Right lobe of liver (tissue), 6 donors: ENCODE results near the gene SLC22A1. TPM values are rescaled to one million over a fixed set of nuclear protein-coding genes. Genes with fewer than 3 reads are reported as not detected.
"Not testable (repeated sequence)": the region's sequence is repeated elsewhere in the genome, so short reads cannot be mapped to it uniquely, and the experiment has no call there.

ENCODE experiments used
- ATAC-seq, 4 donors: fragments of 200-7000 bp; cut with Tn5 transposase; one replicate each; pipeline ENCODE4 v1.9.1; 2020; ENCODE audit warnings: mild to moderate bottlenecking in 4 of 4, moderate library complexity in 4 of 4
- DNase-seq, 3 donors: peaks; one replicate each; pipeline ENCODE4 v3.0.0-alpha.2; 2020
- H3K27ac ChIP-seq, 3 donors: fragments of 200-600 bp; one replicate each; pipeline ENCODE4 v1.8.0; 2022
- H3K27me3 ChIP-seq, 2 donors: fragments of 200-600 bp; one replicate each; pipeline ENCODE4 v1.8.0; 2022
- H3K36me3 ChIP-seq, 4 donors: fragments of 200-600 bp; sonication (generic) in 1 of 4; one replicate each; pipeline versions ENCODE4 v1.5.1 to v1.8.0; 2017 to 2022; ENCODE audit warnings: control low read depth in 1 of 4
- H3K4me1 ChIP-seq, 4 donors: fragments of 200-600 bp; sonication (generic) in 1 of 4; one replicate each; pipeline versions ENCODE4 v1.5.1 to v1.8.0; 2017 to 2022; ENCODE audit warnings: control low read depth in 1 of 4
- H3K4me3 ChIP-seq, 3 donors: fragments of 200-600 bp; one replicate each; pipeline ENCODE4 v1.8.0; 2022
- H3K9me3 ChIP-seq, 4 donors: fragments of 200-600 bp; sonication (generic) in 1 of 4; one replicate each; pipeline versions ENCODE4 v1.5.1 to v1.8.0; 2017 to 2022; ENCODE audit warnings: control low read depth in 1 of 4
- CTCF ChIP-seq, 4 donors: fragments of 200-600 bp in 3 of 4; fragments of 450-650 bp in 1 of 4; IDR thresholded peaks; one replicate each; pipeline versions ENCODE4 v1.5.1 to v1.8.0; 2016 to 2022; ENCODE audit warnings: antibody characterized with exemption in 4 of 4, mild to moderate bottlenecking in 2 of 4
- POLR2A ChIP-seq: fragments of 450-650 bp; IDR thresholded peaks from one replicate; pipeline ENCODE4 v1.6.1; 2017; ENCODE audit warnings: antibody characterized with exemption, mild to moderate bottlenecking
- WGBS: methylation state at CpG from one replicate; pipeline ENCODE4 v1.1.6; 2018; ENCODE audit warnings: low coverage, low lambda C conversion rate; ENCODE audit not compliant: insufficient coverage; ENCODE audit errors: missing lambda C conversion rate; 5-methylcytosine and 5-hydroxymethylcytosine counted together
- intact Hi-C, 2 donors: fragments of 100-400 bp; cut with DNase I; formaldehyde crosslinking; loops; one replicate each; pipeline versions ENCODE4 v1.11.2 to v1.14.1; 2022
- total RNA-seq, 6 experiments: library from RNA; depleted of rRNA in 2 of 6; stranded (reverse); fragments of >200 nt in 2 of 6; fragmentation: NEBNext Ultra II Directional in 3 of 6; extraction: Animal tissue kit (Norgen Biotek cat#: 25700) in 3 of 6; gene quantifications; one replicate each; pipeline versions ENCODE4 v1.1.0 to v1.2.4, GENCODE V29; 2016 to 2023
- donor health status: DM: no; HTN: yes; CAD: no.
- donor health status: DM: no; HTN: no; CAD: no.
- donor health status: DM: no; HTN: no; CAD: no.
- donor health status: DM: no; HTN: yes; CAD: no.
- donor health status: DM: no; HTN: yes; CAD: no.

SLC22A1 gene
- total RNA-seq, 6 experiments from 2014 or later: 190 to 1,656 (median 769) TPM

GRCh38 chr6:160137989-160138835, 16.6 kb downstream of the SLC22A1 start:
- ATAC-seq (peak; percentile 30 to 47 (median 40)), DNase-seq (no peak)
- no peaks in the 10 kb centered on the region for H3K27me3 ChIP-seq
- 27% methylated on average over 8 of the region's 8 CpGs for WGBS
- H3K9me3 ChIP-seq: no peaks in the 10 kb centered on the region
- H3K36me3 ChIP-seq: peaks cover 0 to 39% (median 9%) of the 10 kb centered on the region in 4 donors
- peaks cover 0 to 75% (median 43%) of the 10 kb centered on the region in 4 donors for H3K4me1 ChIP-seq
- intact Hi-C loops: no loop called here
- no peak overlapping the region for H3K4me3 ChIP-seq
- H3K27ac ChIP-seq: peak overlapping the region; percentile 76 to 94 (median 92)
- TF ChIP-seq POLR2A: no peak
- TF ChIP-seq CTCF (IDR thresholded peaks at IDR 0.05): peak; percentile 74 to 79 (median 76)

- Histone ChIP-seq H3K36me3 (peaks cover 0 to 40% (median 12%) of the 10 kb centered on the region in 4 donors), H3K27ac (peak overlapping the region; percentile 76 to 94 (median 92)), H3K27me3 (no peaks in the 10 kb centered on the region), H3K4me1 (peaks cover 0 to 68% (median 39%) of the 10 kb centered on the region in 4 donors), H3K9me3 (no peaks in the 10 kb centered on the region), H3K4me3 (no peak overlapping the region)
- no peak for DNase-seq
- WGBS: 69% methylated on average over 11 of the region's 13 CpGs
- ATAC-seq: no peak
- intact Hi-C loops: no loop called here
- no peak for TF ChIP-seq CTCF (IDR thresholded peaks at IDR 0.05)
- no peak for TF ChIP-seq POLR2A
Measured at GRCh38 chr6:160138839-160139419, 17.3 kb downstream of the SLC22A1 start.

- TF ChIP-seq POLR2A: no peak
- TF ChIP-seq CTCF (IDR thresholded peaks at IDR 0.05): no peak
- Histone ChIP-seq H3K27me3 (no peaks in the 10 kb centered on the region), H3K4me1 (peaks cover 0 to 65% (median 37%) of the 10 kb centered on the region in 4 donors), H3K36me3 (peaks cover 0 to 44% (median 14%) of the 10 kb centered on the region in 4 donors), H3K27ac (peak overlapping the region; percentile 30 to 94 (median 92)), H3K4me3 (no peak overlapping the region), H3K9me3 (no peaks in the 10 kb centered on the region)
- intact Hi-C loops: no loop called here
- DNase-seq (peak in 1 of 3 donors; percentile 54), ATAC-seq (peak in 1 of 4 donors; percentile 7)
- WGBS: 72% methylated on average over 12 of the region's 12 CpGs
Measured at GRCh38 chr6:160139420-160139851, 17.8 kb downstream of the SLC22A1 start.

GRCh38 chr6:160140493-160140892, 18.9 kb downstream of the SLC22A1 start:
- H3K4me3 ChIP-seq, ATAC-seq, H3K27me3 ChIP-seq, DNase-seq, H3K9me3 ChIP-seq, intact Hi-C loops: not testable (repeated sequence)
- WGBS: 40% methylated on average over 2 of the region's 3 CpGs
- Histone ChIP-seq H3K4me1 (peaks cover 0 to 54% (median 31%) of the 10 kb centered on the region in 4 donors), H3K36me3 (peaks cover 0 to 54% (median 17%) of the 10 kb centered on the region in 4 donors), H3K27ac (peak overlapping the region; percentile 50 to 94 (median 92))
